Measurements from ENCODE around the gene PRSS50. TPM values are rescaled to one million over a fixed set of nuclear protein-coding genes. Genes with fewer than 3 reads are reported as not detected.

The PRSS50 gene
- total RNA-seq, 2 donors from 2014 or later: 1.2 to 4.4 TPM

- no peak overlapping the region for H3K27ac Mint-ChIP-seq
- no peak for TF ChIP-seq CTCF (conservative IDR thresholded peaks at IDR 0.05)
These were observed 40.9 kb downstream of the PRSS50 start for GRCh38 chr3:46676601-46677410.

GRCh38 chr3:46675843-46676567, 41.7 kb downstream of the PRSS50 start:
- no peaks in the 10 kb centered on the region for H3K9me3 Mint-ChIP-seq
- H3K9ac ChIP-seq (ENCODE audit: extremely low read depth, low read length, poor library complexity, severe bottlenecking): no peak overlapping the region
- no peak overlapping the region for H3K4me3 Mint-ChIP-seq
- no peaks in the 10 kb centered on the region for H3K4me1 Mint-ChIP-seq
- no peak overlapping the region for H3K27ac ChIP-seq (ENCODE audit: low read depth, low read length)
- no peak overlapping the region for H3K4me3 ChIP-seq (ENCODE audit: low read length)
- H3K27ac Mint-ChIP-seq: no peak overlapping the region
- TF ChIP-seq CTCF (conservative IDR thresholded peaks at IDR 0.05): no peak
- no peaks in the 10 kb centered on the region for H3K9me3 ChIP-seq (ENCODE audit: control insufficient read depth, low read length)
- H3K36me3 ChIP-seq (ENCODE audit: control insufficient read depth, insufficient read depth, low read length): no peaks in the 10 kb centered on the region
- H3K27me3 ChIP-seq (ENCODE audit: control insufficient read depth, insufficient read depth, low read length, poor library complexity, severe bottlenecking): no peaks in the 10 kb centered on the region
- no peaks in the 10 kb centered on the region for H3K27me3 Mint-ChIP-seq (ENCODE audit: insufficient read depth)
- 93 to 98% methylated on average over 5 to 9 of the region's 9 CpGs for WGBS, 2 experiments (ENCODE audit: insufficient coverage in 1 of 2, insufficient read length in 1 of 2)
- H3K4me1 ChIP-seq (ENCODE audit: control insufficient read depth, insufficient read depth, low read length): no peaks in the 10 kb centered on the region
- H3K36me3 Mint-ChIP-seq (ENCODE audit: low read depth): peaks cover 3% of the 10 kb centered on the region
- DNase-seq: no peak

More at GRCh38 chr3:46676601-46677410, 40.9 kb downstream of the PRSS50 start:
- no peaks in the 10 kb centered on the region for H3K4me1 Mint-ChIP-seq
- no peaks in the 10 kb centered on the region for H3K27me3 ChIP-seq (ENCODE audit: control insufficient read depth, insufficient read depth, low read length, poor library complexity, severe bottlenecking)
- no peak overlapping the region for H3K27ac ChIP-seq (ENCODE audit: low read depth, low read length)
- H3K36me3 ChIP-seq (ENCODE audit: control insufficient read depth, insufficient read depth, low read length): no peaks in the 10 kb centered on the region
- no peaks in the 10 kb centered on the region for H3K9me3 ChIP-seq (ENCODE audit: control insufficient read depth, low read length)
- H3K9me3 Mint-ChIP-seq: no peaks in the 10 kb centered on the region
- no peaks in the 10 kb centered on the region for H3K4me1 ChIP-seq (ENCODE audit: control insufficient read depth, insufficient read depth, low read length)
- 86 to 90% methylated on average over 8 to 16 of the region's 16 CpGs for WGBS, 2 experiments (ENCODE audit: insufficient coverage in 1 of 2, insufficient read length in 1 of 2)
- peaks cover 3% of the 10 kb centered on the region for H3K36me3 Mint-ChIP-seq (ENCODE audit: low read depth)
- H3K9ac ChIP-seq (ENCODE audit: extremely low read depth, low read length, poor library complexity, severe bottlenecking): no peak overlapping the region
- no peaks in the 10 kb centered on the region for H3K27me3 Mint-ChIP-seq (ENCODE audit: insufficient read depth)
- no peak overlapping the region for H3K4me3 ChIP-seq (ENCODE audit: low read length)
- no peak overlapping the region for H3K4me3 Mint-ChIP-seq
- no peak for DNase-seq

GRCh38 chr3:46675426-46675825, 42.2 kb downstream of the PRSS50 start:
- H3K4me3 ChIP-seq (ENCODE audit: low read length): no peak overlapping the region
- 85 to 90% methylated on average over 6 of the region's 6 CpGs for WGBS, 2 experiments (ENCODE audit: insufficient coverage in 1 of 2, insufficient read length in 1 of 2)
- H3K4me1 ChIP-seq (ENCODE audit: control insufficient read depth, insufficient read depth, low read length): no peaks in the 10 kb centered on the region
- no peak for TF ChIP-seq CTCF (conservative IDR thresholded peaks at IDR 0.05)
- Mint-ChIP-seq H3K27me3 (ENCODE audit: insufficient read depth) (no peaks in the 10 kb centered on the region), H3K4me3 (no peak overlapping the region), H3K36me3 (ENCODE audit: low read depth) (peaks cover 3% of the 10 kb centered on the region), H3K4me1 (no peaks in the 10 kb centered on the region), H3K9me3 (no peaks in the 10 kb centered on the region), H3K27ac (no peak overlapping the region)
- DNase-seq: peak; percentile 32
- H3K9ac ChIP-seq (ENCODE audit: extremely low read depth, low read length, poor library complexity, severe bottlenecking): no peak overlapping the region
- no peaks in the 10 kb centered on the region for H3K27me3 ChIP-seq (ENCODE audit: control insufficient read depth, insufficient read depth, low read length, poor library complexity, severe bottlenecking)
- no peak overlapping the region for H3K27ac ChIP-seq (ENCODE audit: low read depth, low read length)
- H3K9me3 ChIP-seq (ENCODE audit: control insufficient read depth, low read length): no peaks in the 10 kb centered on the region
- no peaks in the 10 kb centered on the region for H3K36me3 ChIP-seq (ENCODE audit: control insufficient read depth, insufficient read depth, low read length)

Measured in endodermal cell (in vitro differentiated cells).